HG02759 (cell line): ENCODE results near the gene PELI2.

Experiments used
- ATAC-seq: cut with Tn5 transposase; IDR thresholded peaks from one replicate; pipeline ENCODE4 v1.9.1; 2021; ENCODE audit warnings: mild to moderate bottlenecking, moderate library complexity; ENCODE audit not compliant: unreplicated experiment

PELI2 gene

DNA sequence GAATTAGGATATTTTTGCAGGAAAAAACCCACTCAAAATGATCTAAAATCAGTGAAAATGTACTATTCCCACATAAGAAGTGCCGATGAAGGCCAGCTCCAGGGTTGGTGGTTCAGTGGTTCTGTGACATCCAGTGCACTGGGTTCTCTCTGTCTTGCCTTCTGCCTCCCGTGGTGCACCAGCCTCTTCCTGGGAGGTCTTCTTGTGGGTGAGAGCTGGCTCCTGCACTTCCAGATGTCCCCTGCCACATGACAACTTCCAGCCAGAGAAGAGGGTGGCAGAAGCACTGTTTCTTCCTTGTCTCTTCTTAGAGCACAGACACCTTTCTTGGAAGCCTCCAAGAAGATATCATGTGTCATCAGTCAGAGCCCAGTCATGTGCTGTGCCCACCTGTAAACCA, 170.9 kb downstream of the PELI2 start:
- ATAC-seq = no peak

DNA sequence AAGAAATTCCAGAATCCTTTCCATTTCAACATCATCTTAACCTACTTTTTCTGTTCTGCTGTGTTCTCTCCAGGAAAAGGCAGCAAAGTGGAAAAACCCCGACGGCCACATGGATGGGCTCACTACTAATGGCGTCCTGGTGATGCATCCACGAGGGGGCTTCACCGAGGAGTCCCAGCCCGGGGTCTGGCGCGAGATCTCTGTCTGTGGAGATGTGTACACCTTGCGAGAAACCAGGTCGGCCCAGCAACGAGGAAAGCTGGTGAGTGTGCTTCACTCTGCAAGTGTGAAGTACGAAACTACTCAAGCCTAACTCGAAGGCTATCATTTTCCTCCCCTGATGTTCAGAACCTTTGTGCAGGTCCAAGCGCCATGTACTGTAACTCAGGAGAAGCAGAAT, 172.0 kb downstream of the PELI2 start:
- no peak for ATAC-seq

GRCh38 chr14:56292970-56293369, 174.8 kb downstream of the PELI2 start:
- no peak for ATAC-seq

DNA sequence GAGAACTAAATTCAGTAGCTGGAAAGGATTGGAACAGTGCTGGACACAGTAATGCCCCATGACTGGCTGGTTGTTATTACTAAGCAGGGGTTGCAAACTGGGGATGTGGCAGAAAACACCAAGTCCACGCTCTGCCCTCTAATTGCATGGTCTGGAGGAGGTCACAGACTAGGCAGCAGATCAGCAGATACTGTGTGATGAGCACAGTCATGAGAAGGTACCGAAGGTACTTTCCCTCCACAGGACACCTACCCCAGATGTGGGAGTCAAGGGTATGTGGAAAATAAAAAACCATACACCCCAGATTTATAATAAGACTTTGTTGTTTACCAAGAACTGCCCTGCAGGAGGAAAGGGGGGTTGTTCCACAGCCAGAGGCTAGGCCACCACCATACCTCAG, 175.3 kb downstream of the PELI2 start:
- ATAC-seq = no peak

GRCh38 chr14:56294128-56294527, 175.9 kb downstream of the PELI2 start:
- ATAC-seq = no peak

- no peak for ATAC-seq
Observed at GRCh38 chr14:56295743-56296142, 177.5 kb downstream of the PELI2 start.

DNA sequence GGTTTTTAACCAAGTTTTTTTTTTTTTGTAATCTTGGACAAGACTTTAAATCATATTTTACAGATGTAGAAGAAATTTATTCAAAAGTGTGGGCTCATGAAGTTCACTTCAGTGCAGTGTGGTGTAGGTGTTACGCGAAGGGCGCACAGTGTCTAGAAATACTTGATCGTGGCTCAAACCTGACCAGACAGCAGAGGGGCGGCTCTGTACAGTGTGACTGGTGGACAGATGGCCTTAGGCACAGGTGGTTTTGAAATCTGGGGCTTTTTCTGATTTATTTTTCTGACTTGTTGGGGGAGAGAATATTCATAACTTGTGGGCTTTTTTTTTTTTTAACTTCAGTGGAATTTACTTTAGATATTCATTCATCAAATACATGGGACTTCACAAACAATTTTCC, 179.2 kb downstream of the PELI2 start:
- ATAC-seq = no peak

- no peak for ATAC-seq
Observed at GRCh38 chr14:56299306-56299984, 181.2 kb downstream of the PELI2 start.

- no peak for ATAC-seq
Observed at GRCh38 chr14:56300495-56300894, 182.3 kb downstream of the PELI2 start.

- ATAC-seq = no peak
Observed at GRCh38 chr14:56304456-56304855, 186.2 kb downstream of the PELI2 start.

DNA sequence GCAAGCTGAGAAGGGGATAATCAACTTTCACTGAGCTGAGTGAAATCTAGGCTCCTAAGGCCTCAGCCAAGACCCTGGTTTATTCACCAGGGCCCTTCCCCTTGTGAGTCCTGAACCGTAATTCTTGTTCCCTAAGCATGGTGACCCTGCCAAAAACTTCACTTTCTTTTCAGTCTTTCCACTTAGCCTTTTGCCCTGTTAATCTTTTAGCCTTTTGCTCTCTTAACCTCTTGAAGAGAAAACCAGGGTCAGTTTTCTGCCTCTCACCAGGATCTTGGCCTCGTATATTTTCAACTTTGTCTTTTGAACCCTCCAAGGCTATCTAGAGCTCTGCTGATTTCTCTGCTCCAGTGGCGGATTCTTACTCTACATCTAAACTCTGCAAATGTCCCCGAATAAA, 191.0 kb downstream of the PELI2 start:
- ATAC-seq = no peak

DNA sequence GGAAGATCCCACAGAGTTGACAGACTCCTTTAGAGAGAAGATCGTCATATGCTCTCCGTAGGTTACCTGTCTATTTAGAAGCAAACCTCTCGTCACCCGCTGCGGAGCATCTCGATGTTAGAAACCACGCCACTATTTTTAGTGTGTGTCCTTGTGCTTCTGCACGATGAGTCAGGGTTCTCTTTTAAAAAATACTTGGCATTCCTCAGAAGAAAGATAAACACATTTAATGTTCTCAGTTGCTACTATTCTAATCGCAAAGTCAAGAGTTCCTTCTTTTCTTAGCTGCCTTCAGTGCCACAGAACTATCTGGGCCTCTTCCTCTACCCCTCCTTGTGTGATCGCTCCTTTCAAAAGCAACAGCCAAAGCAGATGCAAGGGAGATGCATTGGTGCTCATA, 192.4 kb downstream of the PELI2 start:
- ATAC-seq = no peak

- ATAC-seq = no peak
Observed at GRCh38 chr14:56313789-56314188, 195.6 kb downstream of the PELI2 start.

GRCh38 chr14:56318393-56319115, 200.3 kb downstream of the PELI2 start:
- ATAC-seq = no peak

DNA sequence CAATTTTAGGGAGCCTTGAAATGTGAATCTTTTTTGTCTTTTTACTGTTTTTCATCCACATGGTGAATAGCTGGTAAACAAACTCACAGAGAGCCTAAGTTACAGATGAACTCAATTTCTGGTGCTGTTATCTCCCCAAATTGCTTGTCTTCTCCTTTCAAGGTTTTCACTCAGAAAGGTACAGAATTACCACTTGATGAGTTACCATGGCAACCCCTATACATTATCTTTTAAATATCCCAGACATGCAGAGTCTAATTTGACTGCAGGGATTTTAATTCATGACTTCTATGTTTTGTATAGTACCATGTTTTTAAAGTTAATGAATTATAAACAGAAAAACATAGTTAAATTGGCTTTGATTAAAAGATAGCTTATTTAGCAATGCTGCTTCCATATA, 203.7 kb downstream of the PELI2 start:
- ATAC-seq = no peak

GRCh38 chr14:56322531-56322930, 204.3 kb downstream of the PELI2 start:
- no peak for ATAC-seq

GRCh38 chr14:56324454-56324853, 206.2 kb downstream of the PELI2 start:
- ATAC-seq = no peak

DNA sequence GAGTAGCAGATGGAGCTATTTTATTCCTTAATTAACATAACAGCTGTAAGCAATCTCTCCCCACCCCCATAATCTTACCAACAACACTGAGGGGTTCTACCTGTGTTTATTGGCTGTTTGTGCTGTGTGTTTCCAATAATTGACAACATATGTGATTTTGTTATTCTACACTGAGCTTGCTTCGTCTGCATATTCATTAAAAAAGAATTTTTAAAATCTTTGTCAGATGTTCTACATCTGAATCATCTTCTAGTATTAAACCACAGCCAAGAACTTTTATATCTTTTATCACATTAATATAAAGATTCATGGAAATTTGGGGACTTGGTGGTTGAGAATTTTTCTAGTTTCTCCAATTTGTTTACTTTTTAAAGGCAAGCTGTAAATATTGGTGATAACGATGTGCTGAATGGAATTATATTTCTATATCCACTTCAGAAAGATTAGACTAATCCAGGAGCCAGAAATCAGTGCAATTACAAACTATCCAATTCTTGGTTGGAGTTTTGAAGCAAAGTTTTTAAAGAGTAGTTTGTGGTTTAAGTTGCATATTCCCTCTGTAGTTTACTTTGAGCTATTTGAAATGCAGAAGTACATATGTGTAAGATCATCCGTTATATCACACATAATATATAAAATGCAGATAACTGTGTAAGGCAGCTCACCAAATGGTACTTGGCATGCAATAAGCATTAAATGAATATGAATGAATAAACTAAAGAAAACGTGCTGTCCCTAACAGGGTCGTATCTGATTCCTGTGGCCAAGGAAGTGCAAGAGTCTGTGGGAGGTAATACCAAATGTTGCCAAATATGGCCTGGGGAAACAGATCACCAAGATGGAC, 206.9 kb downstream of the PELI2 start:
- no peak for ATAC-seq

GRCh38 chr14:56328021-56328420, 209.8 kb downstream of the PELI2 start:
- ATAC-seq = no peak

- ATAC-seq = no peak
Observed at GRCh38 chr14:56331592-56332216, 213.5 kb downstream of the PELI2 start.
